Measurements from ENCODE around the gene FAM184A.

GRCh38 chr6:119126826-119127225 lies 48.4 kb upstream of the FAM184A start:
- TF ChIP-seq EZH2phosphoT487 (IDR thresholded peaks at IDR 0.05; ENCODE audit: borderline replicate concordance): no peak
- TF ChIP-seq CTCF (conservative IDR thresholded peaks at IDR 0.05; ENCODE audit: low read length): no peak

Data from Loucy (cell line).